22Rv1 (cell line): ENCODE results near the gene DISC1.

Source experiments
- ZFX ChIP-seq: fragments of 450-650 bp; IDR thresholded peaks from 2 replicates; pipeline ENCODE4 v1.6.1; 2017; ENCODE audit warnings: antibody characterized with exemption, borderline replicate concordance
- TF ChIP-seq, protein P1 (sequence below): fragments of 450-650 bp; IDR thresholded peaks from 2 replicates; pipeline ENCODE4 v1.5.1; 2017; ENCODE audit warnings: mild to moderate bottlenecking

DNA sequence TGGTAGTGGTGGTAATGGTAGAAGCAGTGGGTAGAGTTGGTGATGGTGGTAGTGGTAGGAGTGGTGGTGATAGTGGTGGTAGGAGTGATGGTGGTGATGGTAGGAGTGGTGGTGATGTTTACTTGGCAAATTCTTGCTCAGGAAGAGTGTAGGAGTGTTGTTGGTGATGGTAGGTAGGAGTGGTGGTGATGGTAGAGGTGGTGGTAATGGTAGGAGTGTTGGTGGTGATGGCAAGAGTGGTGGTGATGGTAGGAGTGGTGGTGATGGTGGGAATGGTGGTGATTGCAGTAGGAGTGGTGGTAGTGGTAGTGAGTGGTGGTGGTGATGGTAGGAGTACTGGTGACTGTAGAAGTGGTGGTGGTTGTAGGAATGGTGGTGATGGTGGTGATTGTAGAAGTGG, 106.5 kb downstream of the DISC1 start:
- TF ChIP-seq, protein P1, sequence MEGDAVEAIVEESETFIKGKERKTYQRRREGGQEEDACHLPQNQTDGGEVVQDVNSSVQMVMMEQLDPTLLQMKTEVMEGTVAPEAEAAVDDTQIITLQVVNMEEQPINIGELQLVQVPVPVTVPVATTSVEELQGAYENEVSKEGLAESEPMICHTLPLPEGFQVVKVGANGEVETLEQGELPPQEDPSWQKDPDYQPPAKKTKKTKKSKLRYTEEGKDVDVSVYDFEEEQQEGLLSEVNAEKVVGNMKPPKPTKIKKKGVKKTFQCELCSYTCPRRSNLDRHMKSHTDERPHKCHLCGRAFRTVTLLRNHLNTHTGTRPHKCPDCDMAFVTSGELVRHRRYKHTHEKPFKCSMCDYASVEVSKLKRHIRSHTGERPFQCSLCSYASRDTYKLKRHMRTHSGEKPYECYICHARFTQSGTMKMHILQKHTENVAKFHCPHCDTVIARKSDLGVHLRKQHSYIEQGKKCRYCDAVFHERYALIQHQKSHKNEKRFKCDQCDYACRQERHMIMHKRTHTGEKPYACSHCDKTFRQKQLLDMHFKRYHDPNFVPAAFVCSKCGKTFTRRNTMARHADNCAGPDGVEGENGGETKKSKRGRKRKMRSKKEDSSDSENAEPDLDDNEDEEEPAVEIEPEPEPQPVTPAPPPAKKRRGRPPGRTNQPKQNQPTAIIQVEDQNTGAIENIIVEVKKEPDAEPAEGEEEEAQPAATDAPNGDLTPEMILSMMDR = no peak
- no peak for TF ChIP-seq ZFX
